Cardiac fibroblast (primary cell): Measurements from ENCODE around the gene CHCHD2.
A peak's percentile ranks its signal among the peaks of the same experiment; 100 is the strongest.
"Not testable (repeated sequence)": the region's sequence is repeated elsewhere in the genome, so short reads cannot be mapped to it uniquely, and the experiment has no call there.

Source experiments
- DNase-seq, 2 donors: peaks; one replicate each; pipeline versions ENCODE4 v3.0.0 to v3.0.0-alpha.2; 2010; ENCODE audit warnings: low read depth in 2 of 2
- H3K4me3 ChIP-seq, 2 donors: replicated peaks in 1 of 2; 1 replicate in 1 of 2; 2 replicates in 1 of 2; pipeline ENCODE4 v1.5.1; 2011; ENCODE audit warnings: low read depth in 2 of 2, low read length in 2 of 2, mild to moderate bottlenecking in 2 of 2, moderate library complexity in 1 of 2
- CTCF ChIP-seq: IDR thresholded peaks from one replicate; pipeline ENCODE4 v1.5.1; 2011; ENCODE audit warnings: low read depth, mild to moderate bottlenecking, low read length, inconsistent platforms

The CHCHD2 gene

GRCh38 chr7:56106108-56107073, at the start of gene CHCHD2:
Gene CHCHD2, minus strand, starts transcription at chr7:56106476. Its CDS starts 63 bp downstream, at chr7:56106413.
- peak; percentile 99 for DNase-seq
- peak within 1 kb of the TSS; percentile 90 to 91 for H3K4me3 ChIP-seq
- TF ChIP-seq CTCF, result no peak

GRCh38 chr7:56131062-56131461, 24.8 kb upstream of the CHCHD2 start:
- not testable (repeated sequence) for DNase-seq

GRCh38 chr7:56127241-56127975, 21.1 kb upstream of the CHCHD2 start:
- TF ChIP-seq CTCF, result no peak
- no peak for DNase-seq
- H3K4me3 ChIP-seq, result no peak overlapping the region

More at GRCh38 chr7:56131062-56131461, 24.8 kb upstream of the CHCHD2 start:
- H3K4me3 ChIP-seq, result not testable (repeated sequence)

- no peak for TF ChIP-seq CTCF
- no peak overlapping the region for H3K4me3 ChIP-seq
- DNase-seq, result no peak
These were observed 19.6 kb upstream of the CHCHD2 start for GRCh38 chr7:56125831-56126230.

- no peak for TF ChIP-seq CTCF
- no peak overlapping the region for H3K4me3 ChIP-seq
- no peak for DNase-seq
These were observed 18.7 kb upstream of the CHCHD2 start for GRCh38 chr7:56124981-56125380.

GRCh38 chr7:56121440-56121839, 15.2 kb upstream of the CHCHD2 start:
- H3K4me3 ChIP-seq, result no peak overlapping the region
- DNase-seq, result no peak
- no peak for TF ChIP-seq CTCF
